Rectal smooth muscle tissue (tissue), 1 donor: Measurements from ENCODE around the gene DGKG.

Source experiments
- H3K27ac ChIP-seq: one replicate; pipeline ENCODE4 v1.7.0; 2013; ENCODE audit warnings: low read depth, low read length, inconsistent platforms
- H3K27me3 ChIP-seq: one replicate; pipeline ENCODE4 v1.7.0; 2013; ENCODE audit warnings: low read length; ENCODE audit not compliant: control insufficient read depth, insufficient read depth
- H3K36me3 ChIP-seq: one replicate; pipeline ENCODE4 v1.7.0; 2013; ENCODE audit warnings: low read length; ENCODE audit not compliant: control insufficient read depth, insufficient read depth
- H3K4me1 ChIP-seq: one replicate; pipeline ENCODE4 v1.7.0; 2013; ENCODE audit warnings: low read length; ENCODE audit not compliant: control insufficient read depth, insufficient read depth
- H3K4me3 ChIP-seq: one replicate; pipeline ENCODE4 v1.7.0; 2013; ENCODE audit warnings: low read length
- H3K9ac ChIP-seq: one replicate; pipeline ENCODE4 v1.7.0; 2013; ENCODE audit warnings: low read length

The DGKG gene

DNA sequence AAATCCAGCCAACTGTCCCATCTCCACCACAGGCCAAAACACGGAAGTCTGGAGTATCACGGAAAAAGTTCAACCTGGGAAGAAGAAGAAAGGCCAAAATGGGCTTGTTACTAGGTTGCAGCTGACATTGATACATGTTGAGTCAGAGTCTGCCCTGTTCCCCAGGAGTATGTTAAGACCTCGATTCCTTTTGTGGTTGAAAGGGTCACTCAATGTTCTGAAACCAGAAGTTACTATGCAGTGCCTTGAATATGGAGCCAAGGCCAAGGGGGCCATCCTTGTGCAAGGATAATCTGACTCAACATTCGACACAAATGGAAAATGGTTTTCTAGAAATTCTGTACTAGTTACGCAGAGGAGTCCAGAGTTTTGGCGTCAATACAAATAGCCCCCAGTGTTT lies 104.2 kb downstream of the DGKG start:
- Histone ChIP-seq H3K4me3 (no peak overlapping the region), H3K4me1 (no peaks in the 10 kb centered on the region), H3K9ac (no peak overlapping the region), H3K27me3 (no peaks in the 10 kb centered on the region), H3K36me3 (no peaks in the 10 kb centered on the region), H3K27ac (no peak overlapping the region)

DNA sequence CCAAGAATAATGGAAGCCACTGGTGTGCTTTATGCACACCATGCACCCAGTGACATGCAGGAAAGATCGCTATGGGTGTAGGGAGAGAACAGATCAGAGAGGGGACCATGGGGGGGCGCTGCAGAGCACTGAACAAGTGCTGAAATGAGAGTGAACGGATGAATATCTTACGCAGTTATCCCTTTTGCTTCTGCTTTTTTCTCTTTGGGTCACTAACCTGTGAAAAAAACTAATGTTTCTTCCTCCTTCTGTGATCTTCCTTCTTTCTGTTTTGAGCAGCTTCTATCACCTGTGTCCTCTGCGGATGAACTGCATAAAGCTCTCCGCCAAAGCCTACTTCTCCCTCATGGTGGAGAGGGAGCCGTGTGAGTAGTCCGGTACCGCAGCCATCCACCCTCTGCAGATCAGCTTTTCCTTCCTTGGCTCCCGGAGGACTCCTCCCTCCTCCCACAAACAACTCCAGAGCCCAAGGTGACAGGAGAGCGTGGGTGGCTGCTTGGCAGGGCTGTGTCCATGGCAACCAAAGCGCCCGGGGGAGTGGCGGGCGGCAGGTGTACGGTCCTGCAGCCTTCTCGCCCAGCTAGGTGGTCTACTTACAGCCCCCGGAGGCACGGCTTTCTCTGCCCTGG lies 106.2 kb downstream of the DGKG start:
- Histone ChIP-seq H3K27ac (no peak overlapping the region), H3K4me3 (no peak overlapping the region), H3K9ac (no peak overlapping the region), H3K4me1 (no peaks in the 10 kb centered on the region), H3K27me3 (no peaks in the 10 kb centered on the region), H3K36me3 (peaks cover 4% of the 10 kb centered on the region)

DNA sequence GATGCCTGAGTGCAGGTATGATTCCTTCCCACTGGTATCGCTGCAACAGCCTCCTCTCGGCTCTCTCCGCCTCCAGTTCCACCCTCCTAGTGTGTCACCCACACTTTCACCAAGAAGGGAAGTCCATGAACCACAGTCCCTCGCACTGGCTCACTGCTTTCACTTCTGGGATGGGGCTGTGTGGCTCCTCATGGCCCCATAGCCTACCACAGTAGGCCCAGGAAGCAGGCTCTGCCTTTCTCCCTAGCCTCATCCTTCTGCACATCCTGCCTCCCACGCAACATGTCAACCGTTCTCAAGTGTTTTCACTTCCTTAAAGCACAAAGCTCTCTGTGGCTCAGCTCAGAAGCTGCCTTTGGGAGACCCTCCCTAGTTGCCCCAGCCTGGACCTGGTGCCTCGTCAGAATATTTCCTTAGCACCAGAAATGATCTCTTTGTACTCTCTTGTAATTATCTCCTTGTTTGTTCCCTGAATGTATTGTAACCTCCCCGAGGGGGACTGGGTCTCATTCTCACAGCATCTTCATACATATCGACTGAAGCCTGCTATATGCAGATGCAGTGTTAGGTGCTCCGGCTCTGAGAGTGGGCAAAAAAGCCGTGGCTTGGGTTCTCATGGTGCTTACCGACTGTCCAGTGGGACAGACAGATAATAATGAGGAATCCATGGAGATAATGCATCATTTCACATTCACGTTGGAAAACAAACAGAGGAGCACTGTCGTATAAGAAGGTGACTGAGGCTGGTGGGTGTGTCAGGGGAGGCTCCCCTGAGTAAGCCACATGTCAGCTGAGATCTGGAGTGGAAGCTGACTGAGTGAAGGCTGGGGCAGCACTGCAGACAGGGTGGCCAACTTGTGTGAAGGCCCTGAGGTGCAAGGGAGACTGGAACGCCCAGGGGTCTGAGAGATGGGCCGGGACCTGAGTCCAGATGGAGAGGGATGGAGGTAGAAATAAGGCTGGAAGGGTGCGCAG lies 107.1 kb downstream of the DGKG start:
- Histone ChIP-seq H3K4me1 (no peaks in the 10 kb centered on the region), H3K27ac (no peak overlapping the region), H3K36me3 (peaks cover 4% of the 10 kb centered on the region), H3K27me3 (no peaks in the 10 kb centered on the region), H3K9ac (no peak overlapping the region), H3K4me3 (no peak overlapping the region)

DNA sequence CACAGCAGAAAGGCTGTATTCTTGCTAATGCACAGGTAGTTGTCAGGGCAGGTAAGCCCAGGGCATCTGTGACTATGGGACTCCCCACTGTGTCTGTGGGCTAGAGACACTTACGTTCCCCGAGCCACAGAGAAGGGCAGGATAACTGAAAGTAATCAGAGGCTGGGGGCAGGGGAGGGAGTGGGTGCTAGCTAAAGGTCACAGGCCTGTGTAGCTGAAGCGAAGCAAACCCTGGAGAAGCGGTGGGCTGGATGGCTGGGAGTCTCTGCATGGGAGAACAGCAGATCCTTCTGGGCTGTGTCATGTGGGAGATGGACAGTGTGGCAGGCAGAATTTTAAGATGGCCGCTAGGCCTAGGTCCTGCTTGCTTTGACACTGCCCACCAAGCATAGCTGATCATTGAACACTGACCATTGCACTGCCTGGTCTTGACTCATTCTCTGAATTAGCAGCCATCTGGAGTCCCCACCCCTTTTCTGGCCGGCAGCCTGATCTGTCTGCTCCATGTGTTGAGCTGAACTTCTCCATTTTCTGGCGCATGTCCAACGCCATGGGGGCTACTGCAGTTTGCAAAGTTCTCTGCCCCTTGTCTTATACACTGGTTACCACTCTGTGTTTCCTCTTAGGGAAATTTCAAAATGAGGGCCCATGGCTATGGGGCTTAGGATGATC lies 110.0 kb downstream of the DGKG start:
- H3K9ac ChIP-seq = no peak overlapping the region
- H3K4me1 ChIP-seq = no peaks in the 10 kb centered on the region
- H3K27ac ChIP-seq = no peak overlapping the region
- H3K4me3 ChIP-seq = no peak overlapping the region
- H3K27me3 ChIP-seq = no peaks in the 10 kb centered on the region
- H3K36me3 ChIP-seq = peaks cover 4% of the 10 kb centered on the region

DNA sequence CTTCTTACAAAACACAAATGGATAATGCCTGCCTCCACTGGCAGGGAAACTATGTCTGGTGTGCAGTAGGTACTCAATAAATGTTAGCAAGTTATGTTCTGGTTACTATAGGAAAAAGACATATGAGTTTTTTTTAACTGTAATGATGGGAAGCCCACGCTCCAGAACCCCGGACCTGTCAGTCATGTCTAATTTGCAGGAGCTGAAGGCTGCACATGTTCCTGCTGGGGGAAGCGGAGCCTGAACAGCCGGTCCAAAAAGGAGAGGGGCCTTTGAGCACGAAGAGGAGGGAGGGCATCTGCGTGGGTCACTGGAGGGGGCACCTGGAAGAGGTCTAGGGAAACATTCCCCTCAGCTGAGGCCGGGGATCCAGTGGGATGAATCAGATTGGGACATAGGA lies 113.2 kb downstream of the DGKG start:
- Histone ChIP-seq H3K4me3 (no peak overlapping the region), H3K27me3 (no peaks in the 10 kb centered on the region), H3K9ac (no peak overlapping the region), H3K36me3 (peaks cover 4% of the 10 kb centered on the region), H3K27ac (no peak overlapping the region), H3K4me1 (no peaks in the 10 kb centered on the region)

DNA sequence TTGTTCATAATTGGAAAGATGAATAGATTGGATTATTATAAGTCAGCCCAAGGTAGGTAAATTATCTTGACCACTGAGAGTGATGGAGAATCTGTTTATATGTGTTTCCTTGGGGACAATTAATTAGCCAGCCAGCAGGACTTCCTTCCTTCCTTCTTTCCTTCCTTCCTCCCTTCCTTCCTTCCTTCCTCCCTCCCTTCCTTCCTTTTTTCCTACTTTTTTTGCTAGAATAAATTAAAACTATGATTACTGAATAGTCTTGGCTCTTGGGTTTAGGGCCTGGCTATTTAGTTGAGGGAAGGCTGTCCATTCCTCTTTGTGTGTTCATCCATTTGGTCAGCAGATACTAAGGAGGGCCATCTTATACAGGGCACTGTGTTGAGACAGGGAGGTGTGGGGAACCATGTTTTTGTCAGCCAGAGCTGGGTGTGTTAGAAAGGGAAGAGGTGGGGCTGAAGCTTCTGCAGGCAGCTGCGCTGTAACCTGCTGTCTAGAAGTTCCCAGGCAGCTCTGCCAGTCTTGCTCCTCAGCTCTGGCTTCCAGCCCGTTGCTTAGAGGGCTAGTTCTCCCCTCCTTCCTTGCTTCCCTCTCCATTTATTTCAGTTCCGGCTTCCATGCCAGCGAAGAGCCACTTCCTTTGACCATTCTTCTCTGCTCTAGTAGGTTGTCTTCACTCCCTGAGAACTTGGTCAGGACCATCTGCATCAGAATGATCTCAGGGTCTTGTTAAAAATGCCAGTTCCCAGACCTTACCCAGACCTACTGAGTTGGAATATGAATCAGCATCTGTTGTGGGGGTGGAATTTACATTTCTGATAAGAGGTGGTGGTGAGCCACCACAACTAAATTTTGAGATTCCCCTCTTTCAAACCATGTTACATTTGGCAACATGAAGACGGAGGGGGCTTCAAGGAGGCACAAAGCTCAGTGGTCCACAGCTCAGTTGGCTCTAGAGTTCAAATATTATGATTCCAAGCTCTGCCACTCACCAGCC lies 113.9 kb downstream of the DGKG start:
- Histone ChIP-seq H3K9ac (no peak overlapping the region), H3K36me3 (peaks cover 4% of the 10 kb centered on the region), H3K27me3 (no peaks in the 10 kb centered on the region), H3K4me3 (no peak overlapping the region), H3K27ac (no peak overlapping the region), H3K4me1 (no peaks in the 10 kb centered on the region)

DNA sequence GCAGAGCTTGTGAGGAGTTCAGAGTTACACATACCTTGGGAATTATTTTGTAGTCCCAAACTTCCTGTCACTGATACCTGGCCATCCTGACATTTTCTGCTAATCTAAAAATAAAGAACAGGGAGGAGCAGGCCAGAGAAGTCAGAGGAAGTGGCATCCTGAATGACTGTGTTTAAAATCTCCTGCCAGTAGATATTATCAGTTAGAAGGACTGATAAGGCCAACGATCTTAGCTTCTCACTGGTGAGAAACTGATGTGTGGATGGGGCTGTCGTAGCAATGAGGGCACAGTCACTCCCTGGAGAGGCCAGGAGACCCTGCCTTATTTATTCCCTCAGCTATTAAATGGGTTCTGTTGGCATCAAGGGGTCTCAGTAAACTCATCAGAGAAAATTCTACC lies 115.1 kb downstream of the DGKG start:
- Histone ChIP-seq H3K9ac (no peak overlapping the region), H3K4me1 (no peaks in the 10 kb centered on the region), H3K27me3 (no peaks in the 10 kb centered on the region), H3K4me3 (no peak overlapping the region), H3K36me3 (peaks cover 4% of the 10 kb centered on the region), H3K27ac (no peak overlapping the region)

DNA sequence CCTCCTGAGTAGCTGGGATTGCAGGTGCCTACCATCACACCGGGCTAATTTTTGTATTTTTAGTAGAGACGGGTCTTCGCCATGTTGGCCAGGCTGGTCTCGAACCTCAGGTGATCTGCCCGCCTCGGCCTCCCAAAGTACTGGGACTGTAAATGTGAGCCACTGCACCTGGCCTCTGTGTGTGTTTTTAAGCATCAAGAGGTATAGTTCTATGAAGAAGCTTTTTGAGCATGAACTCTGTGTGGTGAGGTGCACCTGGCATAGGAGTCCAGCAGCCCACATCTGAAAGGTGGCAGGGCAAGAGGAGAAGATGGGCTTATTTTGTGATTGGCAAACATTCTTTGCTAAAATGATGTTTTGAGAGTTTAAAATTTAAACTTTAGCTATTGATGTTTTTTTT lies 118.0 kb downstream of the DGKG start:
- Histone ChIP-seq H3K9ac (no peak overlapping the region), H3K4me1 (no peaks in the 10 kb centered on the region), H3K27ac (no peak overlapping the region), H3K27me3 (no peaks in the 10 kb centered on the region), H3K4me3 (no peak overlapping the region), H3K36me3 (no peaks in the 10 kb centered on the region)

DNA sequence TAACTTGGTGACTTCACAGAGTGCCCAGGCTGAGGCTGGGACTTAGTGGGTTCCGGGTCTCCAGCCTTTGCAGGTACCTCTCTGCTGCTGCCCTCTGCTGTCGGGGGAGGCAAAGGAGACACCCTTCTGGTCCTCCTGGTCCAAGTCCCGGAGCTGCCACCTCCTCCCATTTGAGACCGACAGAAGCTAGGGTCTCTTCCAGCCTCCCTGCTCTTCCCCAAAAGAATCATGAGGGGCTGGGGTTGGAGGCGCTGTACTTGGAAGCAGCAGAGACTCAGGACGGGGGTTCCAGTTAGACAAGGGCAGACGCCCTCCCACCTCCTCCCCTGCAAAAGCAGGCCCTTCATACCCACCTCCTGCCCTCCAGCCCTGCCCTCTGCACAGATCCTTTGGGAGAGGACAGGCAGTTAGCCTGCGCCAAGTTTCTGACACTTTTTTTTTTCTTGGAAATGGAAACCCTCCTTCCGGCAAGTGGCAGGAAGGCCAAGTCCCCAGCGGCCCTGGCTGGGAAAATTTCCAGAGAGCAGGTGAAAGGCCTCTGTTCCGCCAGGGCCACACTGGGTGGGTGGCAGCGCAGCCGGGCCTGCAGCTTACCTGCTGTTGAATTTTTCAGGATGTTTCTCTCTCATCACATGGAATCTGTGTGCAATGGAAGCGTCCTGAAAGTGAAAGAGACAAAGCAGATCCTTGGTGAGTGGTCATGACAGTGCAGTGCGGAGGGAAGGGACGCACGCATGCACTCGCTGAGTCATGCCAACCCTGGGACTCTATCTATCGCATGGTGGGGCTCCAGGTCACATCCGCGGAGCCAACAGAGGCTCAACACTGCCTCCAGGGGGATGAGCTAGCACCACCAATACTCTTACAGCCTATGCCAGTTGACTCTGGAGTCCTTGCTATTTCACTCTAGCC lies 119.9 kb downstream of the DGKG start:
- Histone ChIP-seq H3K4me3 (peak overlapping the region; percentile 40), H3K36me3 (no peaks in the 10 kb centered on the region), H3K4me1 (no peaks in the 10 kb centered on the region), H3K9ac (no peak overlapping the region), H3K27ac (no peak overlapping the region), H3K27me3 (no peaks in the 10 kb centered on the region)

DNA sequence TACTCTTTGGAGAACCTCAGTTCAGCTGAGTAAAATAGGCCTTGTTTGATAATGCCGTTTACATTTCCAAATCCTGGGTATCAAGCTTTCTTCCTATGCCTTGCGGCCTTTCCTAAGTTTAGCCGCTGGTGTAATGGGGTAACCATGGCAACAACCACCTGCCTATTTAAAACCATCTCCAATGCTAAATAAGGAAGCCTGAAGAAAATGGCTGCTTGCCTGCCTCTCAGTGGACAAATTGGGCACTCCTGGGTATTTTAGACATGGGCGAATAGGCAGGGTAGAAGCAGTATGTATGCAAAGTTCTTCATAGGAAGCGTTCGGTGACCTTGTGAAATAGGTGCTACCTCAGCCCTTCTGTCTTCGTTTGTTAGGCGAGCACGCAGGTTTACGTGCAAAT lies 122.7 kb downstream of the DGKG start:
- Histone ChIP-seq H3K9ac (no peak overlapping the region), H3K4me1 (no peaks in the 10 kb centered on the region), H3K4me3 (no peak overlapping the region), H3K27me3 (no peaks in the 10 kb centered on the region), H3K27ac (no peak overlapping the region), H3K36me3 (no peaks in the 10 kb centered on the region)

DNA sequence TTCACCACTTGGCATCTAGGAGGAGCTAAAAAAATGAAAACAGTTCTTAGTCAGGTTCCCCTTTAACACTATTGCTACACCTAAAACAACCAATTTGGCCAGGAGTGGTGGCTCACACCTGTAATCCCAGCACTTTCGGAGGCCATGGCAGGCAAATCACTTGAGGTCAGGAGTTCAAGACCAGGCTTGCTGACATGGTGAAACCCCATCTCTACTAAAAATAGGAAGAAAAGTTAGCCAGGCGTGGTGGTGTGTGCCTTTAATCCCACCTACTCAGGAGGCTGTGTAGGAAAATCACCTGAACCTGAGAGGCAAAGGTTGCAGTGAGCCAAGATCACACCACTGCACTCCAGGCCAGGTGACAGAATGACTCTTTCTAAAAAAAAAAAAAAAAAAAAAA lies 124.1 kb downstream of the DGKG start:
- H3K4me1 ChIP-seq = no peaks in the 10 kb centered on the region
- no peak overlapping the region for H3K27ac ChIP-seq
- H3K27me3 ChIP-seq = peaks cover 2% of the 10 kb centered on the region
- H3K9ac ChIP-seq = no peak overlapping the region
- no peaks in the 10 kb centered on the region for H3K36me3 ChIP-seq
- H3K4me3 ChIP-seq = no peak overlapping the region
